GM18861 (cell line): ENCODE measurements around the gene SPRY1.

Source experiments
- ATAC-seq: cut with Tn5 transposase; IDR thresholded peaks from one replicate; pipeline ENCODE4 v1.9.1; 2021; ENCODE audit not compliant: unreplicated experiment

The SPRY1 gene

GRCh38 chr4:123435246-123436113 is 38.9 kb downstream of the SPRY1 start:
- ATAC-seq, result no peak

GRCh38 chr4:123438031-123438430 is 41.4 kb downstream of the SPRY1 start:
- ATAC-seq, result no peak

DNA sequence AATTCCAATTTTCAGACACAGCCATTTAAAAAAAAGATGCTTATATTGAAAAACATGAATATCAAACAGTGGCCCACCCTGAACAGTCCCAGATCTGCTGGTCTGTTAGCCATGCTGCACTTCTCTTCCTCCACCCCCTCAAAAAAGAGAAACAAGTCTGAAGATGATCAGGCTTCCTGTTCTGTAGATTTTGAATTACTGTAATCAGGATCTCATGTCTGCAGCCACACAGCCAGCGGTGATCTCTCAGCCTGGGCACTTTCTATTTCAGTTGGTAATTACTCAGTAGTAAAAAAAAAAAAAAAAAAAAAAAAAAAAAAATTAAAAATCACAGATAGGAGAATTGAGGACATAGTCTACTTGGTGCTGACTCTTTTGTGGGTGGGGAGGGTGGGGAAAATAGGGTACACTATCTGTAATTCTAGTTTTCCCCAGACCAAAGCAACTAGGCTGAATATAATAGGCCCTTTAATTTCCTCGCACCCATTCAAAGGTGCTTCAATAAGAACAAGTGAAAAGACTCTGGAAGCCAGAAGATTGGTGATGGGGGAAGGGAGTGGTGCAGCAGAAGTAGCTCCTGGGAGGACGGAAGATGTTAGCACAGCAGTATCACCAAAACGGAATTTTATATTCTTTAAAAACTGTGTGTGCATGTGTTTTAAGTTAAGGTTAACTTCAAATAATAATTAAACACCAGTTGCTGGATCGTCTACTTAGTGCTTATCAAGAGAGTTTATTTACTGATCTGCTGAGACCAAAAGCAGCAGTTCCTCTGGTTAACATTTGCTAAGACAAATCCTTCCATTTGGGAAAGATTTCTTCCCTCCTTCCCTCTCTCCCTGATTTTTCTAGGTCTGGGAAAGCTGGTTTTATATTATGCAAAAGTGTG is 47.0 kb downstream of the SPRY1 start:
- ATAC-seq, result peak; percentile 66

DNA sequence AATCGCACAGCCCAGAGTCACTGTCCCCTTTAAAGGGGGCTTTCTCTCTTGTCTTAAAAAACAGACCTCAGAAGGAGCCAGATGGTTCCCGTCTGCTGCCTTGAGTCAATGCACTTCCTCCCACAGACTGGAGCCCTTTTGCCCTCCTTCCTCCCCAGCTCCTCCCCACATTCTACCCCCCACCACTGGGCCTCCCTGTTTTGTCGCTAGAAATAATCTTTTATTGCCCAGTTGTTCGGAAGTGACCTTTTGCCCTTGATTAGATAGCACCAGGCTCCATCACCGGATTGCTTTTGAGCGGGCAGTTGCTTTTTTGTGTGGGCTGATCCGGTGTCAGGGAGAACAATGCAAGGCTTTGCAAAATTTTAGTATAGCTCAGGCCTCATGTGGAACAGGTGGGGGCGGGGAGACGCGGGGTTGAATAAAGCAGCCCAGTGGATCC is 47.7 kb downstream of the SPRY1 start:
- peak; percentile 70 for ATAC-seq

GRCh38 chr4:123446865-123447474 is 50.4 kb downstream of the SPRY1 start:
- ATAC-seq, result no peak

DNA sequence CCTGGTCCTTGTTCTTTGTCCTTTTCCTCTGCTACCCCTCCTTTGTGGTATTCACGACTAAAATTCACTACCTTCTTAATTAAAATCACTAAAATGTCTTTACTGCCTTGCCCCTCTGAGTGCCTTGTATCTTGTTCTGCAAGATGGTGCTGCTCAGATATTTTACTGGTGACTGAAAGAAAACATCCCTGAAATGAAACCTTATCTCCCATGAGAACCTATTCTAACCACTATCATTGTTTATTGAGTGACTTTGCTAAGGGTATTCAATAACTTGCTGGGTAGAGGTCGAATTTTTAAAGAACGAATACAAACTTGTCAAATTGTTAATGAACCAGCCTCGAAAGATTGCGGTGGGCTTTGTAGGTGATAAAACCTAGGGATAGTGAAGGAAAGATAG is 52.8 kb downstream of the SPRY1 start:
- ATAC-seq, result peak; percentile 24

- peak; percentile 92 for ATAC-seq
Measured at GRCh38 chr4:123449780-123450179, 53.2 kb downstream of the SPRY1 start.

DNA sequence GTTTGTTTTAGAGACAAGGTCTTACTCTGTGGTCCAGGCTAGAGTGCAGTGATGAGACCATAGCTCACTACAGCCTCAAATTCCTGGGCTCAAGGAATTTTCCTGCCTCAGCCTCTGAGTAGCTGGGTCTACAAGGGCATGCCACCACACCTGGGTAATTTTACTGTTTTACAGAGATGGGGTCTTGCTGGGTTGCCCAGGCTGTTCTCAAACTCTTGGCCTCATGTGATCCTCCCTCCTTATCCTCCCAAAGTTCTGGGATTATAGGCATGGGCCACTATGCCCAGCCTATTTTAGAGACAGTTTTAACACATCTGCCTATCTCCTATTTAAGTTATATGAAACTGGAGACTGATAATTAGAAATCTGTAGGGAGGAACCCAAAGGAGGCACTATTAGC is 53.8 kb downstream of the SPRY1 start:
- no peak for ATAC-seq

DNA sequence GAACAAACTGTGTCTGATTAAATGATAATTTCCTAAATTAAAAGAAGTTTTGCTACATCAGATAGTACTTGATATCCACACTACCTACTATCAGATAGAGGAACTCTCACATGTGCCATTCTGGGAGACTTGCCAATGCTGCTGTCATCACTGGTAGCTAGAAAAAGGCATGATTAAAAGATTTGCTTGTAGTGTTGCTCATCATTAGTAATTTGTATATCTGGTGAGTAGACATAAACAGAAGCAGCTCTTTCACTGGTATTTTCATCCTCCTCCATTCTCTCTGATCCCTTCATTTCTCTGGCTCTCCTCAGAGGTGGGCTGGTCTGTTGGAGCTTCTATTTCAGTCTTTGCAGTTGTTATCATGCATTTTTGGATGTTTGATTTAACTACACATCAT is 56.0 kb downstream of the SPRY1 start:
- no peak for ATAC-seq

DNA sequence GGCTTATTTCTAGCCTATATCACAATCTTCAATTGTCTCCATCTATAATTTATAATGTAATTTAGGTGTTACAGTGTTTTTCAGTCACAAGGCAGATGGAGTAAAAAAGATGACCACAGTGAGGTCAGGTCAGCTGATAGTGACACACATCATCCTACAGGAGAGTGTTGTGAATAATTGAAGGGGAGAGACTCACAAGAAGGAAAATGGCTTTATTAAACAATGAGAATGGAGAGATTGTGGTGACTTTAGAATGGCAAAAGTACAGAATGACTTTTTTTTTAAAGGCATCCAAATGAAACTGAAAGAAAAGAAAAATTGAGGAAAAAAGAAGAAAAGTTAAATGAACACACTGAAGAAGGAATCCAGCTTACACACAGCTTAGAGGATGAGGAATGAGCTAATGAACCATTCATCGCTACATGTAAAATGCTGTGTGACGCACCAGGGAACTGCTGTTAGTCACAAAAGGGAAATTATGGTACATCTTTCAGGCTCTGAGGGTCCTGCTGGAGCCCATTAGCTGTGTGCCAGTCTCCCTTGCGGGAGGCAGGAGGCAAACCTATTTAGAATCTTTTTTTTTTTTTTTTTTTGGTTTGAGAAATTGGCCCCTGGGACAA is 56.6 kb downstream of the SPRY1 start:
- ATAC-seq, result no peak
